ENCODE results near the gene SPHK2. TPM values are rescaled to one million over a fixed set of nuclear protein-coding genes. Genes with fewer than 3 reads are reported as not detected.

SPHK2 gene
- total RNA-seq, 4 donors from 2014 or later = 7.0 to 10.9 (median 9.7) TPM

GRCh38 chr19:48603449-48603848, 15.9 kb upstream of the SPHK2 start:
- TF ChIP-seq POLR2A (IDR thresholded peaks at IDR 0.05) = no peak
- TF ChIP-seq CTCF (IDR thresholded peaks at IDR 0.05) = no peak
- 95 to 97% methylated on average over 5 to 19 of the region's 39 CpGs for WGBS, 2 donors
- H3K27me3 ChIP-seq = peaks cover 0 to 10% (median 0%) of the 10 kb centered on the region in 4 donors
- no peak overlapping the region for H3K27ac ChIP-seq
- H3K4me3 ChIP-seq = no peak overlapping the region
- H3K4me1 ChIP-seq = no peaks in the 10 kb centered on the region
- intact Hi-C loops (cut with DNase I) = no loop called here
- H3K36me3 ChIP-seq = peaks cover 0 to 29% (median 0%) of the 10 kb centered on the region in 3 donors
- no peaks in the 10 kb centered on the region for H3K9me3 ChIP-seq
- DNase-seq = no peak

GRCh38 chr19:48603850-48604249, 15.5 kb upstream of the SPHK2 start:
- intact Hi-C loops (cut with DNase I) = no loop called here
- Histone ChIP-seq H3K9me3 (no peaks in the 10 kb centered on the region), H3K27me3 (peaks cover 0 to 10% (median 0%) of the 10 kb centered on the region in 4 donors), H3K4me1 (peaks cover 0 to 2% (median 0%) of the 10 kb centered on the region in 3 donors), H3K4me3 (no peak overlapping the region), H3K36me3 (peaks cover 0 to 25% (median 0%) of the 10 kb centered on the region in 3 donors), H3K27ac (no peak overlapping the region)
- TF ChIP-seq CTCF (IDR thresholded peaks at IDR 0.05) (no peak), POLR2A (IDR thresholded peaks at IDR 0.05) (no peak)
- 67 to 86% methylated on average over 2 to 5 of the region's 9 CpGs for WGBS, 2 donors
- no peak for DNase-seq

GRCh38 chr19:48606463-48607358, 12.6 kb upstream of the SPHK2 start, which contains the start of gene SPACA4:
TSS of gene SPACA4 (plus strand) at chr19:48606742. CDS start at chr19:48606979, 237 bp downstream.
- DNase-seq = no peak
- intact Hi-C loops (cut with DNase I) = no loop called here

GRCh38 chr19:48607359-48607755, 11.9 kb upstream of the SPHK2 start:
- Histone ChIP-seq H3K4me1 (peaks cover 0 to 4% (median 0%) of the 10 kb centered on the region in 3 donors), H3K27me3 (no peaks in the 10 kb centered on the region), H3K4me3 (no peak overlapping the region), H3K27ac (no peak overlapping the region), H3K9me3 (no peaks in the 10 kb centered on the region), H3K36me3 (no peaks in the 10 kb centered on the region)
- TF ChIP-seq POLR2A (IDR thresholded peaks at IDR 0.05) = no peak
- no peak for TF ChIP-seq CTCF (IDR thresholded peaks at IDR 0.05)
- 69 to 87% methylated on average over 4 to 6 of the region's 7 CpGs for WGBS, 2 donors
- no peak for DNase-seq
- intact Hi-C loops (cut with DNase I) = no loop called here

More at GRCh38 chr19:48606463-48607358, 12.6 kb upstream of the SPHK2 start, which contains the start of gene SPACA4:
- Histone ChIP-seq H3K27ac (no peak within 1 kb of the TSS), H3K27me3 (no peaks in the 10 kb centered on the region), H3K4me3 (no peak within 1 kb of the TSS), H3K9me3 (no peaks in the 10 kb centered on the region), H3K36me3 (no peaks in the 10 kb centered on the region), H3K4me1 (peaks cover 0 to 4% (median 0%) of the 10 kb centered on the region in 3 donors)
- WGBS, 2 donors = 78% methylated on average over 4 of the region's 39 CpGs; no CpG with 5 or more reads in 1 of the 2 donors
- TF ChIP-seq CTCF (IDR thresholded peaks at IDR 0.05) (no peak), POLR2A (IDR thresholded peaks at IDR 0.05) (no peak)

- intact Hi-C loops (cut with DNase I) = no loop called here
- Histone ChIP-seq H3K36me3 (no peaks in the 10 kb centered on the region), H3K4me1 (peaks cover 0 to 5% (median 0%) of the 10 kb centered on the region in 3 donors), H3K4me3 (no peak overlapping the region), H3K27ac (no peak overlapping the region), H3K27me3 (no peaks in the 10 kb centered on the region), H3K9me3 (no peaks in the 10 kb centered on the region)
- peak in 4 of 6 experiments; percentile 23 to 51 (median 27) for TF ChIP-seq CTCF (IDR thresholded peaks at IDR 0.05)
- no peak for TF ChIP-seq POLR2A (IDR thresholded peaks at IDR 0.05)
- DNase-seq = no peak
- 20 to 35% methylated on average over 4 to 8 of the region's 9 CpGs for WGBS, 2 donors
Measured at GRCh38 chr19:48608798-48609263, 10.5 kb upstream of the SPHK2 start.
